IgD-negative memory B cell (primary cell): Measurements from ENCODE around the gene MRPL50. TPM values are rescaled to one million over a fixed set of nuclear protein-coding genes. Genes with fewer than 3 reads are reported as not detected.

Source experiments
- H3K27ac Mint-ChIP-seq, 3 donors: one replicate each; pipeline ENCODE4 v1.8.0; 2020 to 2022; ENCODE audit warnings: mild to moderate bottlenecking in 3 of 3, mixed read lengths in 3 of 3, moderate library complexity in 1 of 3
- H3K27me3 Mint-ChIP-seq: one replicate; pipeline ENCODE4 v1.8.0; 2021; ENCODE audit warnings: mixed read lengths
- H3K36me3 Mint-ChIP-seq: one replicate; pipeline ENCODE4 v1.8.0; 2020; ENCODE audit warnings: mild to moderate bottlenecking, mixed read lengths
- H3K4me1 Mint-ChIP-seq, 3 donors: one replicate each; pipeline ENCODE4 v1.8.0; 2020 to 2022; ENCODE audit warnings: mixed read lengths in 3 of 3, mild to moderate bottlenecking in 1 of 3
- H3K4me3 Mint-ChIP-seq, 4 donors: one replicate each; pipeline ENCODE4 v1.8.0; 2020 to 2022; ENCODE audit warnings: mild to moderate bottlenecking in 4 of 4, mixed read lengths in 4 of 4, moderate library complexity in 3 of 4
- H3K9me3 Mint-ChIP-seq, 3 donors: one replicate each; pipeline ENCODE4 v1.8.0; 2020 to 2021; ENCODE audit warnings: mixed read lengths in 3 of 3, mild to moderate bottlenecking in 1 of 3
- polyA plus RNA-seq: library from polyadenylated mRNA; unstranded; fragments of 300-500 nt; fragmentation: Illumina TruSeq; gene quantifications from one replicate; pipeline ENCODE4 v1.2.3, GENCODE V29; 2021

Gene MRPL50
- 14.4 TPM for polyA plus RNA-seq

DNA sequence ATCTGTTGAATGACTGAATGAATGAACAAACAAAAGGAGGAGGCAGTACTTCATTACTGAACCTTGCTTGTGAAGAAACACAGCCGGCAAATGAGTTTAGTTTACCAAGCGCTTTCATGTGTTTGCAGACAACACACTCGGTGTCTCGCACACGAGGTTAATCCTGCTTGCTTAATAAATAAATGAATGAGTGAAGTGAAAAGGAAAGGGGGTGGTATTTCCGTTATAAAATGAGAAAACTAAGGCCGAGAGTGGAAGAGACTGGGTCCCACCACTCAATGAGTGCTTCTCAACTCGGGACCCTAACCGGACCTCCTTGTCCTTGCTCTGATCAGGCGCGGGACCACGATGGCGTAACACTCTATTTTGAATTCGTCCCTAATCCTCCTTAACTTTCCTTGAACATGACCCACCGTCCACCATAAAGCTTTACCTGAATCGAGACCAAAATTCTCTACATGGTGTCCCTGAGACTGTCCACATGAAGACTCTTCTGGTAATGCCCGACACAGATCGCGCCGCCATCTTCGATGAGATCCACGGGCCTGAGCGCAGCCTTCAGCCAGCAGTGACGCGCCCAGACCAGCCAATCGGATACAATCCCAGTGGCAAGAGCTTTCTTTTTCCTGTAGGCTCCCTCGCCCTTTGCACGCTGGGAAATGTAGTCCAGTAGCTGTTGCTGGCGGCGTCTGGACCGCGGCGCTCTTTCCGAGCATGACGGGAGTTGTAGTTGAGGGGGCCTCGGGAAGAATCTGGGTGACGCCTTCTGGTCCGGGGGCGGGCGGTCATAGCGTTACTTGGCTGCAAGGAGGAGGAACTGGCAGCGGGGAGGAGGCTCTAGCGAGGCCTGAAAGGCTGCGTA lies at the start of gene MRPL50, which contains the start of gene ZNF189:
MRPL50 (minus strand) TSS at position 551 of the 862 bp plus-strand sequence; CDS start at position 525, 26 bp downstream.
ZNF189 (plus strand) TSS at position 784 of the 862 bp plus-strand sequence. CDS start 306 bp downstream, outside the sequence.
- Mint-ChIP-seq H3K36me3 (peaks cover 28% of the 10 kb centered on the region), H3K27ac (peak within 1 kb of the TSS; percentile 81 to 99 (median 98)), H3K4me1 (peaks cover 38 to 70% (median 54%) of the 10 kb centered on the region in 3 donors)

DNA sequence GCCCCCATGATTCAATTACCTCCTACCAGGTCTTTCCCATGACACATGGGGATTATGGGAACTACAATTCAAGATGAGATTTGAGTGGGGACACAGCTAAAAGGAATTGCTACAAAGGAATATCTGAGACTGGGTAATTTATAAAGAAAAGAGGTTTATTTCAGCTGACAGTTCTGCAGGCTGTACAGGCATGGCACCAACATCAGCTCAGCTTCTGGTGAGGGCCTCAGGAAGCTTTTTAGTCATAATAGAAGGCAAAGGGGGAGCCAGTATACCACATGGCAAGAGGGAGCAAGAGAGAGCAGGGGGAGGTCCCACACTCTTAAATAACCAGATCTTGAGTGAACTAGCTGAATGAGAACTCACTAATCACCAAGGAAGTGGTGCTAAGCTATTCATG lies 48.3 kb upstream of the MRPL50 start:
- H3K36me3 Mint-ChIP-seq = no peaks in the 10 kb centered on the region
- peak overlapping the region in 1 of 4 donors; percentile 43 for H3K4me3 Mint-ChIP-seq
- no peak overlapping the region for H3K27ac Mint-ChIP-seq
- peaks cover 0 to 10% (median 2%) of the 10 kb centered on the region in 3 donors for H3K4me1 Mint-ChIP-seq
- peaks cover 22% of the 10 kb centered on the region for H3K27me3 Mint-ChIP-seq
- no peaks in the 10 kb centered on the region for H3K9me3 Mint-ChIP-seq

More for the DNA sequence above, at the start of gene MRPL50, which contains the start of gene ZNF189:
- H3K27me3 Mint-ChIP-seq = peaks cover 2% of the 10 kb centered on the region
- H3K9me3 Mint-ChIP-seq = peaks cover 0 to 7% (median 6%) of the 10 kb centered on the region in 3 donors
- H3K4me3 Mint-ChIP-seq = peak within 1 kb of the TSS; percentile 93 to 100 (median 98)

DNA sequence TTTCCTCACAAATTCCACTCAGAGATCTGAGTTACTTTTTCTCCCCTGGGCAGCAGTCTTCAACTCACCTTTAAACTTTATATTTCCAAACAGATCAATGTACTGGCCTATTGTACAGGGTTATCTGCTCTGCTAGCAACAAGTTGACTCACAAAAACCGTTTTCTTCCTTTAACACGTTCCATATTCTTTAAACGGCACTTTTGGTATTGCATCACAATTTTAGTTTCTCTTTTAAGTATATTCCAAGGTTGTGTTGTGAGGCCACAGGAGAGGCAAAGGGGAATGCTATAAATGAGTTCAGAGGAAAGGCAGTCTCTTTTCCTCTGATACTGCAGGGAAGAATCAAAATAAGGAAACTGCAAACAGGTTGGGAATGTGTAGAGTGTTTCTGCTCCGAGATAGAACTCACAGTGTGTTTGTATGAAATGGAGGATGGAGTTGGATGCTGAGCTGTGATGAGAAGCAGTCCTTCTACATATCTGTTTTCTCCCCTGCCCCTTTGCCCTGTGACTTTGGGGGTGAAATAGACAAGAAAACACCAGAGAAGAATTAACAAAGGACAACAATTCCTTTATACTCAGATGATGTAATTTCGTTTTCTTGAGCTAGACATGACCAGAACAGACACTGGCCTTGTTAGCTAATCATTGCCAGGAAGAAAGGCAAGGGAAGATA lies 47.1 kb upstream of the MRPL50 start:
- no peak overlapping the region for H3K4me3 Mint-ChIP-seq
- H3K27me3 Mint-ChIP-seq = peaks cover 23% of the 10 kb centered on the region
- H3K27ac Mint-ChIP-seq = no peak overlapping the region
- H3K36me3 Mint-ChIP-seq = no peaks in the 10 kb centered on the region
- H3K4me1 Mint-ChIP-seq = peaks cover 0 to 10% (median 2%) of the 10 kb centered on the region in 3 donors
- H3K9me3 Mint-ChIP-seq = no peaks in the 10 kb centered on the region

DNA sequence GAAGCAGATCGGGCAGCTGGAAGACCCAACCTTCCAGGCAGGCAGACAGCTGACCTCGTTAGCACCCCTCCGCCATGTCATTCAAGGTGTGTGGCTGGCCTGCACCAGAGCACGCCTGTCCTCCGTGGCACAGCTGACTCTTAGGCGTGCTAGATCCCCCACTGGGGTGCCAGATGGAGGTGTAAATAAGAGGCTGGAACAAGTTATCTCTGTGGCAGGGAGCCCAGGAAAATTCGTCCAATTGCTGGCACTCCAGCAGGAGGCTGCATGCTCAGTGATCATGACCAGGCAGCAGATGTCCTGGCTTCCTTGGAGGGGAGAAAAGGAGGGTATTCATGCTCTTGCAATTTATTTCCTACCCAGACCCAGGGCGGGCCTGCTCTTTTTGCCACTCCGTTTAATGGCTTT lies 45.0 kb upstream of the MRPL50 start:
- H3K4me1 Mint-ChIP-seq = peaks cover 0 to 3% (median 0%) of the 10 kb centered on the region in 3 donors
- H3K4me3 Mint-ChIP-seq = no peak overlapping the region
- no peak overlapping the region for H3K27ac Mint-ChIP-seq
- peaks cover 17% of the 10 kb centered on the region for H3K27me3 Mint-ChIP-seq
- no peaks in the 10 kb centered on the region for H3K36me3 Mint-ChIP-seq
- H3K9me3 Mint-ChIP-seq = peaks cover 0 to 1% (median 0%) of the 10 kb centered on the region in 3 donors

DNA sequence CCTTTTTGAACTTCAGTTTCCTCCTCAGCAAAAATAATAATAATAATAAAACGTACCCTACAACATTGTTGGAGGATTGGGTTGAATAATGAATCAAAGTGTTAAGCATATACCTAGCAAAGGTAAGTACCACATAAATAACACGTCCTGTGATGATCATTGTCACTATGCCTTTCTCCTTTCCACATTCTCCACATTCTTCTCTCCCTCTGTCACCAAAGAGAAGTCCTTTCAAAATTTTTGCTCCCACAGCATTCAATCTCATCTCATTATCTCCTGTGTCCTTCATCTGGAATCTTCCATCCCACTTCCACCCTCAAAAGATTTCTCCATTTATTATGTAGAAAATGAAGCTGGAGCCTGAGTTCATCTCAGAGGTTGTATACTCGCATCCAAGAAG lies 44.3 kb upstream of the MRPL50 start:
- H3K9me3 Mint-ChIP-seq = peaks cover 0 to 1% (median 0%) of the 10 kb centered on the region in 3 donors
- H3K36me3 Mint-ChIP-seq = no peaks in the 10 kb centered on the region
- no peak overlapping the region for H3K4me3 Mint-ChIP-seq
- H3K4me1 Mint-ChIP-seq = peaks cover 0 to 3% (median 0%) of the 10 kb centered on the region in 3 donors
- H3K27ac Mint-ChIP-seq = no peak overlapping the region
- peaks cover 17% of the 10 kb centered on the region for H3K27me3 Mint-ChIP-seq

DNA sequence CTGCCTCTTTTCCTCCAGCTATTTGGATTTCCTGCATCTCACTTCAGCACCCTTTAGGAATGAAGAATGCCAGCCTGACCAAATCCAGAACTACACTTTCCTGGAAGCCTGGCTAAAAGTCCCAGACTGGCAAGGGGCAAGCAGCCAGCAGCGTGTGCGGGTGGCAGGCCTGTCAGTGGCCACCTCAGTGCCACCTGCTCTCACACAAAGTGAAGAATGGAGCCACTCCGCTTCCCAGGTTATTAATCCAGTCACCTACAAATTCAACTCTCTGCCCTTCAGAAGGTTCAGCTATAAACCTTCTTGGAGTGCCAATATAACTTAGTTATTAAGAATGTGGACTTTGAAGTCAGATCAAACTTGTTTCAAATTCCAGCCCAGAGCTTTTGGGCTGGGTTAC lies 43.9 kb upstream of the MRPL50 start:
- peaks cover 0 to 3% (median 0%) of the 10 kb centered on the region in 3 donors for H3K4me1 Mint-ChIP-seq
- peaks cover 17% of the 10 kb centered on the region for H3K27me3 Mint-ChIP-seq
- H3K36me3 Mint-ChIP-seq = no peaks in the 10 kb centered on the region
- H3K4me3 Mint-ChIP-seq = no peak overlapping the region
- peaks cover 0 to 1% (median 0%) of the 10 kb centered on the region in 3 donors for H3K9me3 Mint-ChIP-seq
- no peak overlapping the region for H3K27ac Mint-ChIP-seq

DNA sequence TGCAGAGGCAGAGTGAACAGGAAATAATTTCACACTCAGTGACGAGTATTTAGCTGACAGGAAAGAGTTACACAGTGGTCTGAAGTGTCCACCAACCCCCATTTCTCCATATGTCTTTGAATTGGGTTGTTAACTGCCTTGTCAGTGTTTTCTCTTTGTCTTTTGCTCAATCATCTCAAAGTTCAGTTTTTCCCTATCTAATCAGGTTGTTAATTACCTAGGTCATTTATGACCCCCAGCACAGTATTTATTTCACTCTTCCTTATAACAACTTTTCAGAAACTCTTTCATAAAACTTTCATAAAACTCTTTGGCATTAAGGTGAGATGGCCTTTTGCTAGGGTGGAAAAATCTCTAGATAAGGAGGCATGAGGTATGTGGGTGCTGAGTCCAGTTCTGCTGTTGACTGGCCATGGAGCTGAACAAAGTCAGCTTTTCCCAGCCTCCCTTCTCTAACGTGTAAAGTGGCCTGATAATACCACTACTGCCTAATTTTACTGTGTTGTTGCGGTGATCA lies 42.4 kb upstream of the MRPL50 start:
- H3K9me3 Mint-ChIP-seq = peaks cover 0 to 4% (median 0%) of the 10 kb centered on the region in 3 donors
- H3K4me1 Mint-ChIP-seq = peaks cover 0 to 3% (median 0%) of the 10 kb centered on the region in 3 donors
- H3K27me3 Mint-ChIP-seq = peaks cover 14% of the 10 kb centered on the region
- H3K36me3 Mint-ChIP-seq = no peaks in the 10 kb centered on the region
- no peak overlapping the region for H3K4me3 Mint-ChIP-seq
- no peak overlapping the region for H3K27ac Mint-ChIP-seq

DNA sequence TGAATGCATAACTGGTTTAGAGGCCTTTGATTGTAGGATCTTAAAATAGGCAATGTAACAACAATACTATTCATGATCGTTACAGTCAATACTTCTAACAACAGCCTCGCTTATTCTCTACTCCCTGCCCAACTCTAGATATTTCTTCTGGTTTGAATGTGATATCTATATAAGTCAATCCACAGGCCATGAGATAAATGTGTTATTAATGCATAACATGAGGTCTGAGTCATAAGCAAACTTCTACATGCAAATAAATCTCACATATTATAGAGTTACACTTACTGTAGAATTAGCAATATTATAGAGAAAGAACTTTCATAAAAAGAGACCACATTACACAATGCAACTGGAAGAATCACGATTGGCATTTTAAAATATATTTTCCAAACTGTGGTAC lies 40.1 kb upstream of the MRPL50 start:
- no peak overlapping the region for H3K4me3 Mint-ChIP-seq
- H3K27ac Mint-ChIP-seq = no peak overlapping the region
- H3K36me3 Mint-ChIP-seq = no peaks in the 10 kb centered on the region
- peaks cover 9% of the 10 kb centered on the region for H3K27me3 Mint-ChIP-seq
- peaks cover 0 to 4% (median 2%) of the 10 kb centered on the region in 3 donors for H3K9me3 Mint-ChIP-seq
- peaks cover 0 to 9% (median 5%) of the 10 kb centered on the region in 3 donors for H3K4me1 Mint-ChIP-seq

DNA sequence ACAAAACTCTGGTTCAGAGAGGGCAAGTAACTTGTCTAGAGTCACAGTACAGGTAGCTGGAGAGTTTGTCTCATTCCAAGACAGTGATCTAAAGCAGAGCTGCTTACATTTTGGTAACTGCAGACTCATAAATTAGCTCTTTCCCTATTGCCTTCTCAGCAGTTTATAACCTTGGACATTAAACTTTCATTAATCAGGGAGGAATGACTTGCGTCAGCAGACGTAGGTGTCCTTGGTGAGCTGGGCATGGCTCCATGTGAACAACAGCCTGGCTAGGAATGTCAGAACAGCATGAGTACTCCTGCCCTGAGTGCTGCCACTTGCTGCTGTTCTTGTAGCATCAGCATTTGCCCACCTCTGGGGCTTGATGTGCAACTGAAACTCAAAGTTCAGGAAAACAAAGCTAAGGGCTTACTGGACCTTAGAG lies 39.4 kb upstream of the MRPL50 start:
- Mint-ChIP-seq H3K27me3 (peaks cover 5% of the 10 kb centered on the region), H3K4me3 (no peak overlapping the region), H3K9me3 (peaks cover 0 to 4% (median 2%) of the 10 kb centered on the region in 3 donors), H3K4me1 (peaks cover 0 to 9% (median 5%) of the 10 kb centered on the region in 3 donors), H3K36me3 (no peaks in the 10 kb centered on the region), H3K27ac (no peak overlapping the region)

DNA sequence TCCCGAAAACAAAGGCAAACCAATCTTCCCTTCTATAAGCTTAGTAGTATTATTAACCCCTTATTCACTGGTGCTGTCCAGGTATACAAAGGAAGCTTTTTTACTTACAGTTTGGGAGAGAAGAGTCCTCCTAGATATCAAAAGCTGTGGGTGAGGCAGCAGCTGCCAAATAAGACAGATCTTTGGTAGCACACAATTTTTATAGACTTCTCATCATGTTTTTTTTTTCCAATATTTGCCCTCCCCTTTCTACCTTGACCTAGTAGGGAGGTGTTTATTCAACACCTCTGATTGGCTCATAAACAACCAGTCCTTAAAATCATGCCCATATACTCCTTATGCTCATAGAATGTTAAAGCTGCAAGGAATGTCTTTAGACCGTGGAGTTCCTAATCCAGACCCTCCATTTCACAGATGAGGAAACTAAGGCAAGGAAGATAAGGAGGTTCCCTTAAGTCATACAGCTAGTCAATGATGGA lies 37.2 kb upstream of the MRPL50 start, which contains the start of gene ALDOB:
ALDOB (minus strand) TSS at position 174 of the 479 bp plus-strand sequence. CDS start 4,887 bp downstream, outside the sequence.
- no peaks in the 10 kb centered on the region for H3K36me3 Mint-ChIP-seq
- H3K27me3 Mint-ChIP-seq = peaks cover 4% of the 10 kb centered on the region
- no peak within 1 kb of the TSS for H3K27ac Mint-ChIP-seq
- H3K9me3 Mint-ChIP-seq = peaks cover 0 to 4% (median 2%) of the 10 kb centered on the region in 3 donors
- H3K4me1 Mint-ChIP-seq = peaks cover 0 to 9% (median 5%) of the 10 kb centered on the region in 3 donors
- no peak within 1 kb of the TSS for H3K4me3 Mint-ChIP-seq

DNA sequence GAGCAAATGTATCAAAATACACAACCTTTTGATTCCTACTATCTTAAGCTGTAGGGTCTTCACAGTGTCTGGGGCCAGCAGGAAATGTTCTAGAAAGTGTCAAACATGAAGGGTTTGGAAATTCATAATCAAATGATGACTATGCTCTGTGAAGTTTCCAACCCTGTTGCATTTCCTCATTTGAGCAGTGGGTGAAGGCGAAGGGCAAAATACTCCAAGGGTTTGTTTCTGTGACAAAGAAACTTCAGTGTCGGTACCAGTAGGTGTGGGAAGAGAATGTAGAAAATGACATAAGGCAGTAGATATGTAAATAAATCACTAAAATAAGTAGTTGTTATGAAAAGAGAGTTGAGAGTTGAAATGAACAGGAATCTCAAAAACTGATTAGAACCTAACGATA lies 36.6 kb upstream of the MRPL50 start:
- Mint-ChIP-seq H3K36me3 (peaks cover 5% of the 10 kb centered on the region), H3K4me1 (peaks cover 0 to 12% (median 10%) of the 10 kb centered on the region in 3 donors), H3K9me3 (peaks cover 0 to 4% (median 2%) of the 10 kb centered on the region in 3 donors), H3K4me3 (no peak overlapping the region), H3K27me3 (peaks cover 2% of the 10 kb centered on the region), H3K27ac (no peak overlapping the region)

DNA sequence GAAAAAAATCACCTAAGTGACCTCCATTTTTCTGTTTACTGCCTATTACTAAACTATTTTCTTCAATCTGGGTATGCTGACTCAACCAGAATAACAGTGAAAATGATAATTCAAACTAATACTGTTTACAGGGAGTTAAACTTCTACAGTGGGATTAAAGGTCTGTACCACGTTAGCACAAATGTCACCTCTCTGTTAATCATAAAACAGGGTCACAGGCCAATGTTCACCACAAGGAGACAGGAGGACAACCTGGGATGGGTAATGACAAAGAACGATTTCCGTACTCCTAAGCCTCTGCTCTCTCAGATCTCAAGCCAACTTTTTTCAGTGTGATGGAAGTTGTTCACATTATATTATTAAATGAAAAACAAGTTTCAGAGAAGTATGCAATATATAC lies 34.8 kb upstream of the MRPL50 start:
- Mint-ChIP-seq H3K9me3 (peaks cover 0 to 8% (median 2%) of the 10 kb centered on the region in 3 donors), H3K27ac (no peak overlapping the region), H3K27me3 (peaks cover 2% of the 10 kb centered on the region), H3K4me1 (peaks cover 3 to 22% (median 15%) of the 10 kb centered on the region in 3 donors), H3K36me3 (peaks cover 8% of the 10 kb centered on the region), H3K4me3 (no peak overlapping the region)

DNA sequence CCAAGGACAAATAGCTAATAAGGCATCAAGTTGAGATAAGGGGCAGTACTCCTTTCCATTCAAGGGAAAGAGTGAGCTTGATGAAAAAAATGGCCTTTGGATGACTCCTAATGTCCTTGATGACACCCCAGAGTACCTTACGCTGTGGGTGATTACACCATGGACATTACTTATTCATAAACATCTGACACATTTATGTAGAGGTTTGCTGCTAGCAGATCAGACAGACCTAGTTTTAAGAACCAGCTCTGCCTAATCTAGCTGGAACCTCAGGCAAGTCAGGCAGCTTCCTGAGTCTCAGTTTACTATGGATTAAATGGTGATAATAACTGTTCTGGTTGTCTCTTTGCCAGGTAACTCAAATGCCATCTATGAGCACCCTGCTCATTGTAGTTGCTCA lies 34.3 kb upstream of the MRPL50 start:
- H3K4me3 Mint-ChIP-seq = no peak overlapping the region
- H3K4me1 Mint-ChIP-seq = peaks cover 8 to 27% (median 20%) of the 10 kb centered on the region in 3 donors
- H3K27me3 Mint-ChIP-seq = peaks cover 2% of the 10 kb centered on the region
- no peak overlapping the region for H3K27ac Mint-ChIP-seq
- H3K36me3 Mint-ChIP-seq = peaks cover 8% of the 10 kb centered on the region
- H3K9me3 Mint-ChIP-seq = peaks cover 0 to 9% (median 2%) of the 10 kb centered on the region in 3 donors

DNA sequence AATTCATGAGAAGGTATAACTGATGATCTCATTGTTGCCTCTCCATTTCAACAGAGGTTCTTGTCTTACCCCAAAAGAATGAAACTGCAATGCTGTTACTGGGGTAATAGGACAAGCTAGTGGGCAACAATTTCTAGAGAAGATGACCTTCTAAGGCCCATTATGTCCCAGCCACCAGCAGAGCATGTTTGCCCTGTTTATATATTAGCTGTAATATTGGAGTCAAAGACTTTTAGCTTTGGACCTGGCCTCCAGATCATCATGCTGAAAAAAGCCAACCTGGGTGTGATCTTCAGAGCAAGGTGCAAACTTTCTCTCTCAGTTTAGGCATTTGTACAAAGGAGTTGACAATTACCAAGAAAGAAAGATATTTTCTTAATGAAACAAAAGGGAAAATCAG lies 33.8 kb upstream of the MRPL50 start:
- no peak overlapping the region for H3K27ac Mint-ChIP-seq
- peaks cover 8% of the 10 kb centered on the region for H3K36me3 Mint-ChIP-seq
- peaks cover 0 to 7% (median 2%) of the 10 kb centered on the region in 3 donors for H3K9me3 Mint-ChIP-seq
- H3K4me1 Mint-ChIP-seq = peaks cover 11 to 33% (median 25%) of the 10 kb centered on the region in 3 donors
- H3K27me3 Mint-ChIP-seq = peaks cover 2% of the 10 kb centered on the region
- H3K4me3 Mint-ChIP-seq = no peak overlapping the region
